ENCODE data around the gene PINK1.

DNA sequence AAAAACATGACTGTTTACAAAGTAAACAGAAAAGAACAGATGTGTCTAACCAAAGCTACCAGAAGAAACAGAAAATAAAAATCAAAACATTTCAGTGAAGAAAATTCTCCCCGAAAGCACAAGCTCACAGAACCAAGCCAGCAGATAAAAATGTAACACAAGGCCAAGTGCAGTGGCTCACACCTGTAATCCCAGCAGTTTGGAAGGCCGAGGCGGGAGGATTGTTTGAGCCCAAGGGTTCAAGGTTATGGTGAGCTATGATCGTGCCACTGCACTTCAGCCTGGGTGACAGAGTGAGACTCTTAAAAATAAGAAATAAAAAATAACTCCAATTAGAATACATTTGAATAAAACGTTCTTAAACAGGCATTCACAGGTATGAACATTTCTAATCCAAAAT is 47.0 kb downstream of the PINK1 start:
- TF ChIP-seq, protein P1, sequence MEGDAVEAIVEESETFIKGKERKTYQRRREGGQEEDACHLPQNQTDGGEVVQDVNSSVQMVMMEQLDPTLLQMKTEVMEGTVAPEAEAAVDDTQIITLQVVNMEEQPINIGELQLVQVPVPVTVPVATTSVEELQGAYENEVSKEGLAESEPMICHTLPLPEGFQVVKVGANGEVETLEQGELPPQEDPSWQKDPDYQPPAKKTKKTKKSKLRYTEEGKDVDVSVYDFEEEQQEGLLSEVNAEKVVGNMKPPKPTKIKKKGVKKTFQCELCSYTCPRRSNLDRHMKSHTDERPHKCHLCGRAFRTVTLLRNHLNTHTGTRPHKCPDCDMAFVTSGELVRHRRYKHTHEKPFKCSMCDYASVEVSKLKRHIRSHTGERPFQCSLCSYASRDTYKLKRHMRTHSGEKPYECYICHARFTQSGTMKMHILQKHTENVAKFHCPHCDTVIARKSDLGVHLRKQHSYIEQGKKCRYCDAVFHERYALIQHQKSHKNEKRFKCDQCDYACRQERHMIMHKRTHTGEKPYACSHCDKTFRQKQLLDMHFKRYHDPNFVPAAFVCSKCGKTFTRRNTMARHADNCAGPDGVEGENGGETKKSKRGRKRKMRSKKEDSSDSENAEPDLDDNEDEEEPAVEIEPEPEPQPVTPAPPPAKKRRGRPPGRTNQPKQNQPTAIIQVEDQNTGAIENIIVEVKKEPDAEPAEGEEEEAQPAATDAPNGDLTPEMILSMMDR (IDR thresholded peaks at IDR 0.05; ENCODE audit: low read depth, low read length, poor library complexity, severe bottlenecking): no peak
- no peak for TF ChIP-seq EZH2phosphoT487 (IDR thresholded peaks at IDR 0.05; ENCODE audit: borderline replicate concordance, low read length)

All from DOHH2 (cell line).